HepG2 (cell line): ENCODE data around the gene CTNNA3. TPM values are rescaled to one million over a fixed set of nuclear protein-coding genes. Genes with fewer than 3 reads are reported as not detected.

Experiments used
- ATAC-seq: fragments of 200-7000 bp; cut with Tn5 transposase; 3 replicates; pipeline ENCODE4 v1.9.1; 2020; ENCODE audit warnings: mild to moderate bottlenecking, moderate library complexity
- BruUV-seq: library from RNA; stranded (reverse); fragments of 400-500 nt; replicated peaks from 2 replicates; lab custom pipeline; 2021; lab: Mats Ljungman, UMichigan
- CTCF ChIA-PET: fragments of 300-600 bp; formaldehyde crosslinking; extraction: SDS; loops from one replicate; lab custom pipeline; 2021; ENCODE audit warnings: low total read pairs, inconsistent platforms, low intra/inter-chr PET ratio; lab: Yijun Ruan, JAX
- POLR2A ChIA-PET: fragments of 350-600 bp; sonication (Branson Sonifier 250); formaldehyde crosslinking; loops from one replicate; lab custom pipeline; 2020; ENCODE audit warnings: antibody characterized with exemption, inconsistent platforms; lab: Yijun Ruan, JAX
- DNase-seq: peaks from one replicate; pipeline ENCODE4 v3.0.0-alpha.2; 2015; ENCODE audit warnings: low spot score
- FAIRE-seq: peaks from 3 replicates; lab custom pipeline; 2011; peaks lifted over from hg19 to GRCh38; lab: Jason Lieb, UNC
- H2AFZ ChIP-seq: one replicate; pipeline ENCODE4 v1.6.1; 2011; ENCODE audit warnings: low read length, inconsistent platforms
- H3K27ac ChIP-seq: fragments of 300-600 bp; 3 replicates; pipeline ENCODE4 v1.8.0; 2011; ENCODE audit warnings: mixed run types, mild to moderate bottlenecking, mixed read lengths, low read length, inconsistent platforms; ENCODE audit not compliant: insufficient read depth; ENCODE audit errors: extremely low read length
- H3K27me3 ChIP-seq, 2 experiments: fragments of 200-600 bp in 1 of 2; 2 replicates in 1 of 2; 3 replicates in 1 of 2; pipeline versions ENCODE4 v1.6.0 to v1.8.0; 2011; ENCODE audit warnings: low read length in 2 of 2, mild to moderate bottlenecking in 2 of 2, moderate library complexity in 2 of 2, inconsistent platforms in 1 of 2; ENCODE audit not compliant: insufficient read depth in 2 of 2, control insufficient read depth in 1 of 2
- H3K36me3 ChIP-seq, 2 experiments: fragments of 200-600 bp in 1 of 2; replicated peaks in 1 of 2; 2 replicates in 1 of 2; 3 replicates in 1 of 2; pipeline versions ENCODE4 v1.5.1 to v1.8.0; 2011; ENCODE audit warnings: low read length in 2 of 2, inconsistent platforms in 1 of 2; ENCODE audit not compliant: insufficient read depth in 2 of 2, control insufficient read depth in 1 of 2
- H3K4me1 ChIP-seq: 2 replicates; pipeline ENCODE4 v1.5.1; 2012; ENCODE audit warnings: low read length, inconsistent platforms; ENCODE audit not compliant: insufficient read depth
- H3K4me2 ChIP-seq: 2 replicates; pipeline ENCODE4 v1.6.0; 2011; ENCODE audit warnings: low read depth, low read length, inconsistent platforms
- H3K4me3 ChIP-seq, 3 experiments: fragments of 200-600 bp in 1 of 3; sonication (generic), shearing (Covaris generic) in 1 of 3; replicated peaks in 1 of 3; 2 replicates each; pipeline ENCODE4 v1.5.1; 2011 to 2016; ENCODE audit warnings: low read length in 3 of 3, inconsistent platforms in 2 of 3, low read depth in 2 of 3, mild to moderate bottlenecking in 2 of 3, control low read depth in 1 of 3, mixed read lengths in 1 of 3; ENCODE audit not compliant: insufficient read depth in 1 of 3
- H3K79me2 ChIP-seq: one replicate; pipeline ENCODE4 v1.6.1; 2011; ENCODE audit warnings: low read length, inconsistent platforms; ENCODE audit not compliant: insufficient read depth
- H3K9ac ChIP-seq: 2 replicates; pipeline ENCODE4 v1.6.0; 2011; ENCODE audit warnings: mild to moderate bottlenecking, low read depth, low read length, inconsistent platforms; ENCODE audit not compliant: insufficient read depth
- H3K9me3 ChIP-seq: 2 replicates; pipeline ENCODE4 v1.5.1; 2012; ENCODE audit warnings: mild to moderate bottlenecking, low read length
- H4K20me1 ChIP-seq: 2 replicates; pipeline ENCODE4 v1.6.0; 2011; ENCODE audit warnings: inconsistent platforms, mild to moderate bottlenecking, low read length, moderate library complexity; ENCODE audit not compliant: insufficient read depth
- AHDC1 ChIP-seq: sonication (generic); formaldehyde crosslinking; IDR thresholded peaks from 2 replicates; pipeline ENCODE4 v1.5.1; 2020; ENCODE audit warnings: mild to moderate bottlenecking, missing genetic modification reagents, borderline replicate concordance
- ATAD3A ChIP-seq: sonication (generic); formaldehyde crosslinking; IDR thresholded peaks from 2 replicates; pipeline ENCODE4 v1.4.0; 2020; ENCODE audit warnings: missing genetic modification reagents
- FOXO1 ChIP-seq: sonication (generic); formaldehyde crosslinking; IDR thresholded peaks from 2 replicates; pipeline ENCODE4 v1.4.0; 2020; ENCODE audit warnings: missing genetic modification reagents
- NBN ChIP-seq: fragments of 450-650 bp; conservative IDR thresholded peaks from 2 replicates; pipeline ENCODE4 v1.6.1; 2017
- RBM22 ChIP-seq: fragments of 200-400 bp; formaldehyde crosslinking; optimal IDR thresholded peaks from 2 replicates; pipeline ENCODE3; 2017; ENCODE audit warnings: mild to moderate bottlenecking, low read length, moderate library complexity
- RNF219 ChIP-seq: sonication (generic); formaldehyde crosslinking; IDR thresholded peaks from 2 replicates; pipeline ENCODE4 v1.5.0; 2020; ENCODE audit warnings: mild to moderate bottlenecking, missing genetic modification reagents
- SNRNP70 ChIP-seq: fragments of 200-400 bp; formaldehyde crosslinking; IDR thresholded peaks from 2 replicates; pipeline ENCODE4 v1.6.1; 2017; ENCODE audit warnings: mild to moderate bottlenecking, low read depth, low read length, moderate library complexity
- TBP ChIP-seq: sonication (generic); formaldehyde crosslinking; IDR thresholded peaks from 2 replicates; pipeline ENCODE4 v1.5.0; 2020; ENCODE audit warnings: missing genetic modification reagents
- ZBTB34 ChIP-seq: sonication (generic); formaldehyde crosslinking; IDR thresholded peaks from 2 replicates; pipeline ENCODE4 v1.8.0; 2022; ENCODE audit warnings: mild to moderate bottlenecking, missing genetic modification reagents
- ZNF317 ChIP-seq: sonication (generic); formaldehyde crosslinking; IDR thresholded peaks from 2 replicates; pipeline ENCODE4 v1.5.0; 2020; ENCODE audit warnings: mild to moderate bottlenecking, missing genetic modification reagents
- ZNF580 ChIP-seq: IDR thresholded peaks from 2 replicates; pipeline ENCODE4 v1.6.1; 2016; ENCODE audit warnings: low read depth, borderline replicate concordance
- ZNF790 ChIP-seq: sonication (generic); formaldehyde crosslinking; IDR thresholded peaks from 2 replicates; pipeline ENCODE4 v1.8.0; 2022; ENCODE audit warnings: missing genetic modification reagents, mild to moderate bottlenecking, borderline replicate concordance
- ZSCAN30 ChIP-seq: sonication (generic); formaldehyde crosslinking; IDR thresholded peaks from 2 replicates; pipeline ENCODE4 v1.5.0; 2020; ENCODE audit warnings: mild to moderate bottlenecking, missing genetic modification reagents
- ZZZ3 ChIP-seq: sonication (generic); formaldehyde crosslinking; IDR thresholded peaks from 2 replicates; pipeline ENCODE4 v1.4.0; 2020; ENCODE audit warnings: missing genetic modification reagents, mild to moderate bottlenecking, borderline replicate concordance
- WGBS: methylation state at CpG from one replicate; pipeline ENCODE4 v1.1.6; 2017; ENCODE audit warnings: low lambda C conversion rate; 5-methylcytosine and 5-hydroxymethylcytosine counted together
- in situ Hi-C: cut with HindIII; loops from 2 replicates; pipeline ENCODE4 v1.10.0; 2017; ENCODE audit warnings: low pct_unique_long_range_greater_than_20kb; ENCODE audit not compliant: extremely low pct_ligation_motif_present
- intact Hi-C: fragments of 100-400 bp; cut with micrococcal nuclease; formaldehyde crosslinking; loops from one replicate; pipeline ENCODE4 v1.10.0; 2022; ENCODE audit not compliant: unreplicated experiment
- polyA plus RNA-seq, 8 experiments: library from polyadenylated mRNA; depleted of rRNA in 3 of 8; stranded (reverse) in 7 of 8; unstranded in 1 of 8; fragments of >200 nt; fragmentation: Illumina TruSeq in 4 of 8; extraction: Trizol in 4 of 8; gene quantifications; 2 replicates each; pipeline versions ENCODE4 v1.2.1 to v1.2.3, GENCODE V29; 2011 to 2016; ENCODE audit warnings: low read depth in 4 of 8, missing spikeins in 1 of 8, mixed read lengths in 1 of 8; ENCODE audit not compliant: insufficient read depth in 1 of 8
- total RNA-seq, 5 experiments: library from RNA; depleted of rRNA; stranded (reverse); fragments of >200 nt; fragmentation: Illumina TruSeq; extraction: Trizol; gene quantifications; 2 replicates each; pipeline ENCODE4 v1.2.3, GENCODE V29; 2016; ENCODE audit warnings: low read depth in 1 of 5

CTNNA3 gene
- total and polyA plus RNA-seq, 2 of the 13 experiments (the other 11 are each of a cell fraction or from before 2014, with no cell fraction given): not detected

- TF ChIP-seq ZNF790 (CRISPR knock-in tag) (no peak), TBP (CRISPR knock-in tag) (no peak), RBM22 (no peak), ZSCAN30 (CRISPR knock-in tag) (no peak), ATAD3A (no peak), NBN (no peak), ZZZ3 (no peak), ZNF580 (CRISPR knock-in tag) (no peak)
Observed at GRCh38 chr10:65898055-65898454, 1797.9 kb downstream of the CTNNA3 start (continued).

DNA sequence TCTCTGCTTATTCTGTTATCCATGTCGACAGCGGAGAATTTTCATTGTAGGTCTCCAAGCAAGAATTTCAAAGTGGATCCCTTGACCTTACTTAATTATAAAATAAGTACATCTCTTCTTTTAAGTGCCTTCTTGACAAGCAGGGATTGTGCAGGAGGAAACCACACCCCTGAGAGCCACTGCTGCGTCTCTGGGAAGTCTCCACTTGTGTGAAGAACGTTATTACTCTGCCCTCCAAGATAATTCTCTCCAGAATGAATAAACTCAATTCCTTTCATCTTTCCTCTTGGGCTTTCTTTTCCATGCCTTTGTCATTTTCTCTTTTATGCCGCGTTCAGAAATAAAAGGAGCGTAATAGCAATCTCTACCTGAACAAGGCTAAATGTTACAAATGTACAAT lies 1801.0 kb downstream of the CTNNA3 start:
- ATAC-seq (no peak), FAIRE-seq (no peak), DNase-seq (no peak)
- Histone ChIP-seq H3K9ac (no peak overlapping the region), H3K27me3 (no peaks in the 10 kb centered on the region), H3K4me1 (no peaks in the 10 kb centered on the region), H3K9me3 (no peaks in the 10 kb centered on the region), H3K79me2 (no peaks in the 10 kb centered on the region), H4K20me1 (no peaks in the 10 kb centered on the region), H3K36me3 (no peaks in the 10 kb centered on the region), H3K4me3 (no peak overlapping the region), H2AFZ (no peak overlapping the region), H3K27ac (no peak overlapping the region), H3K4me2 (no peak overlapping the region)
- ChIA-PET POLR2A (no interaction called here), CTCF (no interaction called here)
- no peak for TF ChIP-seq SNRNP70
- no peak for TF ChIP-seq ZNF317
- TF ChIP-seq RNF219 (CRISPR knock-in tag): no peak
- TF ChIP-seq ZBTB34 (CRISPR knock-in tag): no peak
- TF ChIP-seq AHDC1: no peak
- TF ChIP-seq FOXO1 (CRISPR knock-in tag): no peak
- no TSS peak for BruUV-seq
- 52% methylated on average over 7 of the region's 7 CpGs for WGBS
- in situ Hi-C loops: no loop called here
- intact Hi-C loops: no loop called here
